Measurements from ENCODE around the gene SUCLA2. TPM values are rescaled to one million over a fixed set of nuclear protein-coding genes. Genes with fewer than 3 reads are reported as not detected.
A peak's percentile ranks its signal among the peaks of the same experiment; 100 is the strongest.

Gene SUCLA2
- total RNA-seq, 1 experiment from 2014 or later, result 80.8 TPM

DNA sequence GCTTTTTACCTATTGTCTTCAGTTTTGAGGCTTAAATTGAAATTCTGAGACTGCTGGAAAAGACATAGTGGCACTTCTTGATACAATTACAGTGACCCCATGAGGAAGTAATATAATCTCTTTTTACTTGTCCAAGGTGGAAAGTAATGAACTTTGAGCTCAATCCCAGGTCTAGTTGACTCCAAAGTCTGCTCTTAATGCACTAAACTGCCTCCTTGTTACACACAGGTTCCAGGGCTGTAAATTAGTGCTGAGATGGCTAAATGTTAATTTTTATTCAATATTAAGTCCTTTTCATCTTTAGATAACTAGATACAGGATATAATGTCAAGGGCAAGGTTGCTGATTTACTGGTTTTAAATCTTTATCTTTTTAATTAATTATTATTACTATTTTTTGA, 39.0 kb upstream of the SUCLA2 start:
- peaks cover 25% of the 10 kb centered on the region; the same call in 1 of the 2 replicates for H3K4me1 ChIP-seq
- Mint-ChIP-seq H3K9me3 (ENCODE audit: unreplicated experiment) (no peaks in the 10 kb centered on the region), H3K4me1 (ENCODE audit: low read depth, unreplicated experiment) (peaks cover 2% of the 10 kb centered on the region), H3K36me3 (ENCODE audit: insufficient read depth, unreplicated experiment) (peaks cover 28% of the 10 kb centered on the region), H3K27ac (ENCODE audit: unreplicated experiment) (no peak overlapping the region), H3K4me3 (ENCODE audit: unreplicated experiment) (no peak overlapping the region), H3K27me3 (ENCODE audit: insufficient read depth, unreplicated experiment) (no peaks in the 10 kb centered on the region)
- H3K27me3 ChIP-seq (replicated peaks; ENCODE audit: control insufficient read depth, insufficient read depth, low read length), result no peaks in the 10 kb centered on the region
- peaks cover 1% of the 10 kb centered on the region; the same call in 1 of the 2 replicates for H3K36me3 ChIP-seq (ENCODE audit: control insufficient read depth, insufficient read depth, low read length)
- CTCF ChIA-PET, result no interaction called here
- intact Hi-C loops (cut with micrococcal nuclease; ENCODE audit: unreplicated experiment), result no loop called here
- DNase-seq, result no peak
- H3K4me3 ChIP-seq (ENCODE audit: low read depth, low read length), result no peak overlapping the region
- H3K9me3 ChIP-seq, result no peaks in the 10 kb centered on the region
- TF ChIP-seq CTCF (IDR thresholded peaks at IDR 0.05; ENCODE audit: insufficient read depth in 1 of 2, low read depth in 1 of 2, low read length in 1 of 2, severe bottlenecking in 1 of 2, unreplicated experiment in 1 of 2), result no peak
- POLR2A ChIA-PET, result no interaction called here
- BruUV-seq (replicated peaks), result no TSS peak

GRCh38 chr13:48038761-48039160, 37.7 kb upstream of the SUCLA2 start:
- ChIA-PET POLR2A (interaction anchor here (0.5 kb wide), 1 partner anchor 63 kb away, joined by 3 read pairs; no protein-coding TSS in a partner anchor), CTCF (interaction anchor here (1.1 to 1.9 kb wide), 2 partner anchors 38 to 194 kb away, joined by 4 to 11 read pairs; partner anchors contain the start of genes ITM2B and SUCLA2)
- H3K4me1 Mint-ChIP-seq (ENCODE audit: low read depth, unreplicated experiment), result peaks cover 10% of the 10 kb centered on the region
- peaks cover 28% of the 10 kb centered on the region for H3K36me3 Mint-ChIP-seq (ENCODE audit: insufficient read depth, unreplicated experiment)
- no peak for DNase-seq
- Histone ChIP-seq H3K4me1 (peaks cover 27% of the 10 kb centered on the region; the same call in 1 of the 2 replicates), H3K4me3 (ENCODE audit: low read depth, low read length) (no peak overlapping the region), H3K9me3 (no peaks in the 10 kb centered on the region), H3K36me3 (ENCODE audit: control insufficient read depth, insufficient read depth, low read length) (peaks cover 1% of the 10 kb centered on the region; the same call in 1 of the 2 replicates), H3K27me3 (replicated peaks; ENCODE audit: control insufficient read depth, insufficient read depth, low read length) (no peaks in the 10 kb centered on the region)
- no peaks in the 10 kb centered on the region for H3K27me3 Mint-ChIP-seq (ENCODE audit: insufficient read depth, unreplicated experiment)
- H3K27ac Mint-ChIP-seq (ENCODE audit: unreplicated experiment), result peak overlapping the region; percentile 95
- no peaks in the 10 kb centered on the region for H3K9me3 Mint-ChIP-seq (ENCODE audit: unreplicated experiment)
- intact Hi-C loops (cut with micrococcal nuclease; ENCODE audit: unreplicated experiment), result loop anchor here (1.0 to 2.0 kb wide), 2 partner anchors 240 to 542 kb away; no protein-coding TSS in a partner anchor
- peak overlapping the region; percentile 96 for H3K4me3 Mint-ChIP-seq (ENCODE audit: unreplicated experiment)
- TF ChIP-seq CTCF (IDR thresholded peaks at IDR 0.05; ENCODE audit: insufficient read depth in 1 of 2, low read depth in 1 of 2, low read length in 1 of 2, severe bottlenecking in 1 of 2, unreplicated experiment in 1 of 2), result no peak
- no TSS peak for BruUV-seq (replicated peaks)

GRCh38 chr13:48037346-48038173, 36.5 kb upstream of the SUCLA2 start, which contains the start of gene NUDT15:
Gene NUDT15 (plus strand): TSS chr13:48037726. CDS start chr13:48037747, 21 bp downstream.
- ChIA-PET CTCF (interaction anchor here (0.6 to 1.9 kb wide), 10 partner anchors 36 to 732 kb away, joined by 4 to 12 read pairs (median 4); partner anchors contain the start of genes ITM2B, MED4, RCBTB2 and SUCLA2), POLR2A (interaction anchor here (0.5 to 2.3 kb wide), 11 partner anchors 9 to 1405 kb away, joined by 3 to 15 read pairs (median 4); partner anchors contain the start of genes ITM2B, MED4, RCBTB2 and SUCLA2)
- peak; percentile 99 to 100 for TF ChIP-seq CTCF (IDR thresholded peaks at IDR 0.05; ENCODE audit: insufficient read depth in 1 of 2, low read depth in 1 of 2, low read length in 1 of 2, severe bottlenecking in 1 of 2, unreplicated experiment in 1 of 2)
- Histone ChIP-seq H3K4me1 (peaks cover 25% of the 10 kb centered on the region; the same call in 1 of the 2 replicates), H3K9me3 (peaks cover 6% of the 10 kb centered on the region; the same call in 1 of the 2 replicates), H3K36me3 (ENCODE audit: control insufficient read depth, insufficient read depth, low read length) (peaks cover 3% of the 10 kb centered on the region), H3K27me3 (replicated peaks; ENCODE audit: control insufficient read depth, insufficient read depth, low read length) (no peaks in the 10 kb centered on the region), H3K4me3 (ENCODE audit: low read depth, low read length) (peak within 1 kb of the TSS; percentile 55)
- BruUV-seq (replicated peaks), result no TSS peak
- peak within 1 kb of the TSS; percentile 96 for H3K4me3 Mint-ChIP-seq (ENCODE audit: unreplicated experiment)
- intact Hi-C loops (cut with micrococcal nuclease; ENCODE audit: unreplicated experiment), result loop anchor here (1.0 to 2.0 kb wide), 3 partner anchors 36 to 543 kb away; partner anchors contain the start of gene SUCLA2
- peak; percentile 96 to 98 for DNase-seq
- H3K9me3 Mint-ChIP-seq (ENCODE audit: unreplicated experiment), result no peaks in the 10 kb centered on the region
- H3K27me3 Mint-ChIP-seq (ENCODE audit: insufficient read depth, unreplicated experiment), result no peaks in the 10 kb centered on the region
- H3K36me3 Mint-ChIP-seq (ENCODE audit: insufficient read depth, unreplicated experiment), result peaks cover 21% of the 10 kb centered on the region
- peaks cover 10% of the 10 kb centered on the region for H3K4me1 Mint-ChIP-seq (ENCODE audit: low read depth, unreplicated experiment)
- peak within 1 kb of the TSS; percentile 95 for H3K27ac Mint-ChIP-seq (ENCODE audit: unreplicated experiment)

All from Caco-2 (cell line).